Neuron (in vitro differentiated cells): ENCODE results near the gene ZNF488.

ENCODE experiments used
- H2AFZ ChIP-seq: one replicate; pipeline ENCODE4 v1.6.1; 2013; ENCODE audit warnings: low read depth, mild to moderate bottlenecking, inconsistent platforms, low read length, moderate library complexity
- H3K27me3 ChIP-seq: one replicate; pipeline ENCODE4 v1.6.1; 2013; ENCODE audit warnings: low read length; ENCODE audit not compliant: insufficient read depth
- H3K36me3 ChIP-seq: one replicate; pipeline ENCODE4 v1.6.1; 2013; ENCODE audit warnings: low read length; ENCODE audit not compliant: insufficient read depth
- H3K4me1 ChIP-seq: one replicate; pipeline ENCODE4 v1.6.1; 2013; ENCODE audit warnings: low read length; ENCODE audit not compliant: insufficient read depth
- H3K4me3 ChIP-seq: 2 replicates; pipeline ENCODE4 v1.5.1; 2013; ENCODE audit warnings: mild to moderate bottlenecking, low read length, moderate library complexity
- H3K9me3 ChIP-seq: one replicate; pipeline ENCODE4 v1.6.1; 2013; ENCODE audit warnings: low read length

Gene ZNF488

DNA sequence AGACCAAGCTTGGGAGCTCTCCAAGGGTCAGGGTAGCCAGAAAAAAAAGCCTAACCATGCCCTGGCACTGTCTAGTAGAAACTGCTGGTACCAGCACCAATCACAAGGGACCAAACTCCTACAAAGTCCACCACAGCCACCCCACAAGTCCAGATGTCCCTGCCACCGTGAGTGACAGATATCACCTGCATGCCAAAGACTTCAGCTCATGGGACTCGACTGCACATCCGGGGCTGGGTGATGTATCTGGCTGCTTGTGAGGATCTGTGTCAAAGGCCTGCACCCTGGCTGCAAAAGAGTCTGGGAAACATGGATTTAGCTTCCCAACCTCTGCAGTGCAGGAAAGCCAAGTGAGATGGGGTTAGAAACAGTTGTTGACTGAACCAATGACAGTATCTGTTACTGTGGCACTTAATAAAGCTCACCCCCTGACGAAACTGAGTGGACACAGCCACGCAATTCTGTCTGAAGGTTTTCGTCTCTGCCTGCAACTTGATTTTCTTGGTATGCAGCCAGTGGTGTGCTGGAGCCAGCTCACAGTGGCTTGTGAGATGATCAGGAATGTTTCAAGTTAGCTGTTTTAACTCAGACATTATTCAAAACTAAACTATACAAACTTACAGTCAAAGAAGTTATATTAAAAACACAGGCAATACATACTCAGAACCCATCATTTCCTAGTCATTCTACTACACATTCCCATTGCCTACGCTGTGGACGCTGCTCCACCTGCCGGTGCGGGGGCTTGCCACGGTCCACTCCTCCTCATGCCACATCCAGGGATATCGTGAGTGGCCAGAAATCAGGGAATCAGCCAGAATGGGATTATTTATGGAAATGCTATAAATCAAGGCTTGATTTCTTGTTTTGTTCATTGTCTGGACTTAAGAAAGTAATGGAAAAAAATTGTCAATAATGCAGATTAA is 9.2 kb downstream of the ZNF488 start:
- Histone ChIP-seq H2AFZ (no peak overlapping the region), H3K9me3 (no peaks in the 10 kb centered on the region), H3K27me3 (no peaks in the 10 kb centered on the region), H3K4me1 (no peaks in the 10 kb centered on the region), H3K36me3 (no peaks in the 10 kb centered on the region), H3K4me3 (no peak overlapping the region)

DNA sequence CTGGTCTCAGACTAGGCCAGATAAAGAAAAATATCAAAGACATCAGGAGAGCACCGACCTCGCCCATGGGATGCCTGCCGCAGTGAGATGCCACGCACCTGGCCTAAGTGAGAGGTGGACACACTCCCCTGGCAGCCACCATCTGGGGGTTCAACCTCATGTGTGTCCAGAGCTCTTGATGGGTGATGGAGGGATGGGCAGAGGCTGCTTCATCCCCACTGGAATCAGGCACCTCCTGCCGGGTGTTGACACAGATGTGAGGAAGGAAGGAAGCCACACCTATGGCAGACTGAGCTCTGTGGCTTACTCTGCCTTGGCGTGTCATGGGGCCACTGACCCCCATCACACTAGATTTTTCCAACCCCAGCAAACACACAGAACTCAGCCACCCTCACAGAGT is 11.4 kb downstream of the ZNF488 start:
- Histone ChIP-seq H3K27me3 (no peaks in the 10 kb centered on the region), H3K36me3 (no peaks in the 10 kb centered on the region)

DNA sequence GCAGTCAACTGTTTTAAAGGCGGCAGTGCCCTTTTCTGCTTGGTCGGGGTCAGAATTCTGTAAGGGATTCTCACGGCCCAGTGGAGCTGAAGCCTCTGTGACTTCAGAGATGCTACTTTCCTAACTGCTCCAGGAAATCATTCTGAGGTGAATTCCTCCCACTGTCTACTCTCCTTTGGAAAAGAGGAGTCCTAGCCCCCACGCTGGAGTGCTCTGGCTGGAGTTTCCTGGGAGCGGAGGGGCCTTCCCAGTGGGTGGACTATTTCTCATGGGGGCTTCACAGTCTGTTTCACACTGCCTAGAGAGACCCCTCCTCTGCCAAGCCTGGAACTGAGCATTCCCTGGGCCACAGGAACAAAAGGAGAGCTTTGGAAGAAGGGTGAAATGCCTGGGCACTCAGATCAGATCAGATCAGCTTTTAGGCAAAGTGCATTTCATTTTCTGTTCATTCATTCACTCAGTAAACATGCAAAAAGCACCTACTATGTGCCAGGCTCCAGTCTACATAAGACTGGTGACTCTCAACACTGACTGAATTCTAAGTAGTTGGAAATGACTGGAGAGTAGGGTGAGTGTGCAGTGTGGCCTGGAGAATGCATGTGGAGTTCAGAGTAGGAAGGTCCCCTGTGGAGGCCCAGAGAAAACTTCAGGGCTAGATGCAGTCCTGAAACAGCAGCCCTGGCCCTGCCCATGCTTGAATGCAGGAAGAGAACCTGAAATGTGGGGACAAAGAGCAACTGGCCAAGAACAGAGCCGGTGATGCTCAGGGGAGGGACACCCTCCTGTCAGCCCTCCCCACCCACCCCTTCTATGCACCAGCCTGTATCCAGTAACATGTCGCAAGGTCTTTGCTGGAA is 12.2 kb downstream of the ZNF488 start:
- Histone ChIP-seq H2AFZ (no peak overlapping the region), H3K27me3 (no peaks in the 10 kb centered on the region), H3K4me1 (no peaks in the 10 kb centered on the region), H3K4me3 (no peak overlapping the region), H3K9me3 (no peaks in the 10 kb centered on the region), H3K36me3 (no peaks in the 10 kb centered on the region)

More for the DNA sequence above, 11.4 kb downstream of the ZNF488 start:
- no peaks in the 10 kb centered on the region for H3K4me1 ChIP-seq
- H2AFZ ChIP-seq, result no peak overlapping the region
- no peak overlapping the region for H3K4me3 ChIP-seq
- no peaks in the 10 kb centered on the region for H3K9me3 ChIP-seq

DNA sequence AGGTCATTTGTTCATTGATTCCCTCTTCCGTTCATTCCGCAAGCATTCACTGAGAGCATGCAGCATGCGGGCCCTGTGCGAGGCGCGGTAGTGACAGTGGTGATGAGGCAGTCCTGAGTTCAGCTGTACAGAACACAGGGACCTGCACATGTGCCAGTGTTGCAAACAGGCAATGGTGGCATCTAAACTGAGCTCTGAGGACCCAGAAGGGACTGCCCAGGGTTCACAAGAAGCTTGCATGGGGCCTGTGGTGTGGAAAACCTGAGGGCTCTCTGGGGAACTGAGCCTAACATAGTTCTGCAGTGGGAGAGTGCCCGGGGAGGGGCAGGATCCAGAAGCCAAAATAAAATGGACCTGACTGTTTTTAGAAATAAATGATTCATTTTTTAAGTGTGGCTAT is 13.2 kb downstream of the ZNF488 start:
- Histone ChIP-seq H3K4me1 (no peaks in the 10 kb centered on the region), H2AFZ (no peak overlapping the region), H3K4me3 (no peak overlapping the region), H3K36me3 (no peaks in the 10 kb centered on the region), H3K9me3 (no peaks in the 10 kb centered on the region), H3K27me3 (no peaks in the 10 kb centered on the region)

DNA sequence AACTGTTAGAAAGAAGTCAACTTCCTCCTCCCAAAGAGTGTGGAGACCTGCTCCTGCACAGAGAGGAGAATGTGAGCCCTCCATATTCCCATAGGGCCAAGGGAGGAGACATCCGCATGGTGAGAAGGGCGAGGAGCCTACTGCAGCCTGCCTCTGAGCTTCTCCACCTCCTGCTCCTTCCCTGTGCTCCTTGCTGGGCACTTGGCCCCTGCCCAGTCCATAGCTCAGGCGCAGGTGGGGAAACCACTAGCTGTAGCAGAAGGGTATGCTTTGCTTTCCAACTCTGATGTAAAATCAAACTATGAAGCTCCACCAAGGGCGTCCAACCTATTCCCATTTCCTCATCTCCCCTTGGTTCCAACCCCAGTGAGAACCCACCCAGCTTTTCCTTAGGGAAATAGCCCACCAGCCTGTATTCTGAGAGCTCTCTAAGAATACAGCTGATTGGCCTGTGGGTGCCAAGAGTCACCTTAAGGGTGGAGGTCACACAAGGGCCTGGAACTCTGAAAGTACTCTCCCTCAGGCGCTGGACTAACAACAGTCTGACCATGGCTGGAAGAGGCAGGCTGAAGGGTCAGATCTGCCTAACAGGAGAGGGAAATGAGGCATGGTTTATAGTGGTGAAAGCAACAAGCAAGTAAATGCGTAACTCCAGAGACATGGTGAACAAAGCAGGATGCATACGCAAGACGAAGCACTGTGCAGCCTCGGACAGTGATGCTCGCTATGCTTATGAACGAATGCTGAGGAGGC is 13.9 kb downstream of the ZNF488 start:
- Histone ChIP-seq H3K36me3 (no peaks in the 10 kb centered on the region), H3K27me3 (no peaks in the 10 kb centered on the region), H3K4me3 (no peak overlapping the region), H3K9me3 (no peaks in the 10 kb centered on the region), H3K4me1 (no peaks in the 10 kb centered on the region), H2AFZ (no peak overlapping the region)

DNA sequence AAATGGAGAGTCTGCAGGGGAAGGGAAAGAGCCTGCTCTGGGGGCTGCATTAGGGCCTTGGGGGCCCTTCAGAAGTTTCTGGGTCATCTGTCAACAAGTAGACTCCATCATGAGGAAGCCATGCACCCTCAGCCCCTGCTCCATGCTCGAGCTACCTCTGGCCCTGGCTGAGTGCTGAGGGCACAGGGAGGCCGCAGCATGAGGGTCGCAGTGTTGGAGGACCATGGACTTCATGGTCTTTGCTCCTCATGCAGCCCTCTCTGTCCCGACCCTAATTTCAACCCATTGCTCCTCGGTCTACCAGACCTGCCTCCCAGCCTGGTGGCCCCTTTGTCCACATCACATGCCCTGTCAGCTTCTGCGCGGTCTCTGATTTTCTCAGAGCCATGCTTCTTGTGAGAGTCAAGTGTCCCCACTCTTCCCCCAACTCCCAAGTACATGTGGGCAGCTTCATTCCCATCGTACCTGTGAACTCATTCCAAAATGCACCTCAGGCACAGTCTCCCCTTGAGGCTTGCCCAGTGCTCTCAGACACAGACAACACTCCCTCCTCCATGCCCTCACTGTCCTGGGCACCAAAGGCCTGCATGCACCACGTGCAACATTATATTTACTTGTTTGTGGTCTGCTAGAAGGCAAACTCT is 14.7 kb downstream of the ZNF488 start:
- Histone ChIP-seq H3K27me3 (no peaks in the 10 kb centered on the region), H3K9me3 (no peaks in the 10 kb centered on the region), H3K36me3 (no peaks in the 10 kb centered on the region), H2AFZ (no peak overlapping the region), H3K4me3 (no peak overlapping the region), H3K4me1 (no peaks in the 10 kb centered on the region)

DNA sequence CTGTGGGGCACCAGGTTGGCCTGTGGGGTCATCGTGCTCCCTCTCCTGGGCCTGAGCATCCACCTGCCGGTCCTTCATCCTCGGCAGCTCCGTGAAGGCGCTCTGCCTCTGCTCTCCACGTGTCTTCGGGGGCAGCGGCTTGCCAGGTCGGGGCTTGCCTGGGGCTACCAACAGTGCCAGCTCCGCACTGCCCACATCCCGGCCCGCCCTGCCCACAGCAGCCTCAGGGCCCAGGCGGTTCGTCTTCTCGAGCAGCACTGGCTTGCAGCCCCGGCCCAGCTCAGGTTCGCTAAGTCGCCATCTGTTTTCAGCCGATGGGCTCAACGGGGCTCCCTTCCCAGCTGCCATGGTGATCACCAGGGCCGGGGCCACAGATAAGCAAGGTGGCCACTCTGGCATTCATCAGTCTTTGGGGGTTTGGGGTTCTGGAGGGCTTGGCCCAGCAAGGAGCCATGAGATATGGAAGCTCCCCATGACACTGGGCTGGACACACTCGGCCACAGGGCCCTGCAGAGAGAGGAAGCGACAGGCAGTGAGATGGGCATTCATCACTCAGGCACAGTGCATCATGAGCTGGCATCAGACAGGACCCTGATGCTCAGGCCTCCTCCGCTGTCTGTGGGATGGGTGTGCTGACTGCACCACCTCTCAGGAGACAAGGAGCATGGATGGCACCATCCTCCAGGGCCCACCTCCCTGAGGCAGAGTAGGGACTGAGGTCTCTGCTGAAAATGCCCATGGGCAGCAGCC is 15.5 kb downstream of the ZNF488 start:
- H3K4me1 ChIP-seq, result no peaks in the 10 kb centered on the region
- H3K9me3 ChIP-seq, result no peaks in the 10 kb centered on the region
- no peaks in the 10 kb centered on the region for H3K27me3 ChIP-seq
- H3K36me3 ChIP-seq, result no peaks in the 10 kb centered on the region
- H2AFZ ChIP-seq, result no peak overlapping the region
- no peak overlapping the region for H3K4me3 ChIP-seq

DNA sequence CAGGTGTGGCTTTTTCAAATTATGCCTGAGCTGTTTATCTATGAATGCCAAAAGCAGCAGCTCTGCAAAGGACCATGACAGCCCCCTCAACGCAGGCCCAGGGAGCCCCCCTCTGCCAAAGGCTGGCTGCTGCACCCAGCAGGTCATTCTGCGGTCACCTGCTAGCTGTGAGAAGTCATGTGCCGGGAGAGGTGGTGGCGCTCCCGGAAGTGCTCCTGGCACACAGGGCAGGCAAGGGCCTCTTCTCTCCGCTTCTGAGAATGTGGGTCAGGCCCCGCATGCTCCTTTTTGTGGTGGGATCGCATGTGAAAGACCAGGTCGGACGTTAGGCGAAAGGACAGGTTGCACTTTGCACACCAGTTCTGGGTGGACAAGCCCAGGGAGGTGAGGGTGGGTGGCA is 16.4 kb downstream of the ZNF488 start:
- Histone ChIP-seq H3K4me3 (no peak overlapping the region), H3K27me3 (no peaks in the 10 kb centered on the region), H3K9me3 (no peaks in the 10 kb centered on the region), H3K4me1 (no peaks in the 10 kb centered on the region), H3K36me3 (no peaks in the 10 kb centered on the region), H2AFZ (no peak overlapping the region)

DNA sequence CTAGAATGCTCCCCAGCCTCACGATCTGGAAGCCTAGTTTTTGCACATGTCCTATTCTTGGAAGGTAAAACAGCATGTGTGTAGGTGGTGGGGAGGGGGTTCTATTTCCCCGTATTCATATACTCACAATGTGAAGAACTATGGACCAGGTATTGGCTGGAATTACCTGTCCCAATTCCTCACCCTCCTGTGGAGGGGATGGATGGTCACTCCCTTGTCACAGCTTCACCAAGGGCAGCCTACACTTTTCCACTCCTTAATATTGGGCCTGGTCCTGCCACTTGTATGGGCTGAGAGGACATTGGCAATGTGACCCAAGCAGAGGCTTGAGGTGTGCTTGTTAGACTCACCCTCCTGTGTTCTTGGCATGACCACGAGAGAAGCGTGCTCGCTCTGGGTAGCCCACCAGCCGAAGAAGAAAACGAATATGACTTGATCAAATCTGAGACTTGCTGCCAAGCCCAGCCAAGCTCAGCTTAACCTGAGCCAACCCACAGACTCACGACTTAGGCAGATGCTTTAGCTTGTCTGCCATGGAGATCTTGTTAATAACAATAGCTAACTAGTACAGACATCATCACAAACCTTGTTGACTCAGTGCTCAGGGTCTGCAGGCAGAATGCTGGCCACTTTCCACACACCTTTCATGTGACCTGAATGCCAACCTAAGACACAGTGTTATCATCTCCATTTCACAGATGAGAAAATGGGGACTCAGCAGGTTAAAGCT is 17.2 kb downstream of the ZNF488 start:
- Histone ChIP-seq H3K36me3 (no peaks in the 10 kb centered on the region), H3K9me3 (no peaks in the 10 kb centered on the region), H3K4me3 (no peak overlapping the region), H3K4me1 (no peaks in the 10 kb centered on the region), H3K27me3 (no peaks in the 10 kb centered on the region), H2AFZ (no peak overlapping the region)

DNA sequence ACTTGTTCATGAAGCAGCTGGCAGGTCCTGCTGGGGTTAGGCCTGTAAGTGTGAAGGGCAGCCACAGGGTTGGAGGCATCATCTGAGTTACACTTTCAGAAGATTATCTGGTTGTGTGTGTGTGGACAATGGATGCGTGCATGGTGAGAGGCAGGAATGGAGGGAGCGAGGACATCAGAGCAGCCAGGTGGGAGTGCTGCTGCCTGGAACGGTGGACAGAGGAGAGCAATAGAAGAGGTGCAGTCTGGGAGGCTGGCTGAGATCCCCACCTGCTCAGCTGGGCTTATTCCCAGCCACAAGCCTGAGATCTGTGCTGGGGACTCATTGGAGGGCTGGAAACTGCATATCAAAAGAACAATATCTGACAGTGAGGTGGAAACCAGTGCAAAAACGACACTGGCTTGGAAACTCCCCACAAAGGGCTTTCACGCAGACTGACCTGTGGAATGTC is 17.9 kb downstream of the ZNF488 start:
- Histone ChIP-seq H3K4me3 (no peak overlapping the region), H3K9me3 (no peaks in the 10 kb centered on the region), H3K27me3 (no peaks in the 10 kb centered on the region), H3K4me1 (no peaks in the 10 kb centered on the region), H3K36me3 (no peaks in the 10 kb centered on the region), H2AFZ (no peak overlapping the region)

DNA sequence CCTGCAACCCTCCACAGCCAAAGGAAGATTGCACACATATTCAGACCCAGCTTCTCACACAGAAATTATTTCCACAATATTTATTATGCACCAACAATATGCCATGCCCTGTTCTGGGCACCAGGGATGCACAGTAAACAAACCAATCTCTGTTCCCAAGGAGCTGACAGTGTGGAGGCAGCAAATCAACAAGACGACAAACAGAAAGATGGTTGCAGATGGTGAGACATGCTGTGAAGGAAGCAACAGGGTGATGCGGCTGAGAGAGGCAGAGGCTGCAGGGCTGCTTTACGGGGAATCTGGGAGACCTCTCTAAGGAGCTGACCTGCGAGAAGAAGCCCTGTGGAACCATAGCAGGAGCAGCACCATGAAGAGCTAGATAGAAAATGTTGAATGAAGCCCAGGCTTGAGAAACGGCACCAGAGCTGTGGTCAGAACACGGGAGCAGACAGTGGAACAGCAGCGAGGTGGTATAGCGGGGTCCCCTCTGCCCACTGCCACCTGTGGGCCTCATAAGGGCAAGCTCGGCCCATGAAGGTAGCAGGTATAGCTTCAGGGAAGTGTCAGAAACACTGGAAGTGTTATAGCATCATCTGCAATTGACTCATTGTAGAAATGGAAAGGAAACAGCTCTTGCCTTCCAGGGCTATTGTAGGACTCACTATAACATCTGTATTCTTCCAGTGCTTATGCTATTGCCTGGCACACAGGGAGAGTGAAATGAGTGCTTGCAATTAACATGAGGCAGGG is 18.5 kb downstream of the ZNF488 start:
- no peaks in the 10 kb centered on the region for H3K4me1 ChIP-seq
- H2AFZ ChIP-seq, result no peak overlapping the region
- H3K4me3 ChIP-seq, result no peak overlapping the region

More for the DNA sequence above, 18.5 kb downstream of the ZNF488 start:
- Histone ChIP-seq H3K36me3 (no peaks in the 10 kb centered on the region), H3K9me3 (no peaks in the 10 kb centered on the region), H3K27me3 (no peaks in the 10 kb centered on the region)
